HepG2 (cell line): ENCODE measurements around the gene PDE1C. TPM values are rescaled to one million over a fixed set of nuclear protein-coding genes. Genes with fewer than 3 reads are reported as not detected.

Source experiments
- ATAC-seq: fragments of 200-7000 bp; cut with Tn5 transposase; 3 replicates; pipeline ENCODE4 v1.9.1; 2020; ENCODE audit warnings: mild to moderate bottlenecking, moderate library complexity
- BruUV-seq: library from RNA; stranded (reverse); fragments of 400-500 nt; replicated peaks from 2 replicates; lab custom pipeline; 2021; lab: Mats Ljungman, UMichigan
- CTCF ChIA-PET: fragments of 300-600 bp; formaldehyde crosslinking; extraction: SDS; loops from one replicate; lab custom pipeline; 2021; ENCODE audit warnings: low total read pairs, inconsistent platforms, low intra/inter-chr PET ratio; lab: Yijun Ruan, JAX
- POLR2A ChIA-PET: fragments of 350-600 bp; sonication (Branson Sonifier 250); formaldehyde crosslinking; loops from one replicate; lab custom pipeline; 2020; ENCODE audit warnings: antibody characterized with exemption, inconsistent platforms; lab: Yijun Ruan, JAX
- DNase-seq: peaks from one replicate; pipeline ENCODE4 v3.0.0-alpha.2; 2015; ENCODE audit warnings: low spot score
- FAIRE-seq: peaks from 3 replicates; lab custom pipeline; 2011; peaks lifted over from hg19 to GRCh38; lab: Jason Lieb, UNC
- H2AFZ ChIP-seq: one replicate; pipeline ENCODE4 v1.6.1; 2011; ENCODE audit warnings: low read length, inconsistent platforms
- H3K27ac ChIP-seq: fragments of 300-600 bp; 3 replicates; pipeline ENCODE4 v1.8.0; 2011; ENCODE audit warnings: mixed run types, mild to moderate bottlenecking, mixed read lengths, low read length, inconsistent platforms; ENCODE audit not compliant: insufficient read depth; ENCODE audit errors: extremely low read length
- H3K27me3 ChIP-seq, 2 experiments: fragments of 200-600 bp in 1 of 2; 2 replicates in 1 of 2; 3 replicates in 1 of 2; pipeline versions ENCODE4 v1.6.0 to v1.8.0; 2011; ENCODE audit warnings: low read length in 2 of 2, mild to moderate bottlenecking in 2 of 2, moderate library complexity in 2 of 2, inconsistent platforms in 1 of 2; ENCODE audit not compliant: insufficient read depth in 2 of 2, control insufficient read depth in 1 of 2
- H3K36me3 ChIP-seq, 2 experiments: fragments of 200-600 bp in 1 of 2; replicated peaks in 1 of 2; 2 replicates in 1 of 2; 3 replicates in 1 of 2; pipeline versions ENCODE4 v1.5.1 to v1.8.0; 2011; ENCODE audit warnings: low read length in 2 of 2, inconsistent platforms in 1 of 2; ENCODE audit not compliant: insufficient read depth in 2 of 2, control insufficient read depth in 1 of 2
- H3K4me1 ChIP-seq: 2 replicates; pipeline ENCODE4 v1.5.1; 2012; ENCODE audit warnings: low read length, inconsistent platforms; ENCODE audit not compliant: insufficient read depth
- H3K4me2 ChIP-seq: 2 replicates; pipeline ENCODE4 v1.6.0; 2011; ENCODE audit warnings: low read depth, low read length, inconsistent platforms
- H3K4me3 ChIP-seq, 3 experiments: fragments of 200-600 bp in 1 of 3; sonication (generic), shearing (Covaris generic) in 1 of 3; replicated peaks in 1 of 3; 2 replicates each; pipeline ENCODE4 v1.5.1; 2011 to 2016; ENCODE audit warnings: low read length in 3 of 3, inconsistent platforms in 2 of 3, low read depth in 2 of 3, mild to moderate bottlenecking in 2 of 3, control low read depth in 1 of 3, mixed read lengths in 1 of 3; ENCODE audit not compliant: insufficient read depth in 1 of 3
- H3K79me2 ChIP-seq: one replicate; pipeline ENCODE4 v1.6.1; 2011; ENCODE audit warnings: low read length, inconsistent platforms; ENCODE audit not compliant: insufficient read depth
- H3K9ac ChIP-seq: 2 replicates; pipeline ENCODE4 v1.6.0; 2011; ENCODE audit warnings: mild to moderate bottlenecking, low read depth, low read length, inconsistent platforms; ENCODE audit not compliant: insufficient read depth
- H3K9me3 ChIP-seq: 2 replicates; pipeline ENCODE4 v1.5.1; 2012; ENCODE audit warnings: mild to moderate bottlenecking, low read length
- H4K20me1 ChIP-seq: 2 replicates; pipeline ENCODE4 v1.6.0; 2011; ENCODE audit warnings: inconsistent platforms, mild to moderate bottlenecking, low read length, moderate library complexity; ENCODE audit not compliant: insufficient read depth
- ARID2 ChIP-seq: sonication (generic); formaldehyde crosslinking; IDR thresholded peaks from 2 replicates; pipeline ENCODE4 v1.8.1; 2022; ENCODE audit warnings: mild to moderate bottlenecking, missing genetic modification reagents, borderline replicate concordance
- BHLHE40 ChIP-seq: IDR thresholded peaks from 2 replicates; pipeline ENCODE4 v1.6.1; 2011; ENCODE audit warnings: low read length, improper control_type of control experiment
- NCOA1 ChIP-seq: sonication (generic); formaldehyde crosslinking; IDR thresholded peaks from 2 replicates; pipeline ENCODE4 v1.9.0; 2021; ENCODE audit warnings: missing genetic modification reagents
- NFIB ChIP-seq: sonication (generic); formaldehyde crosslinking; IDR thresholded peaks from 2 replicates; pipeline ENCODE4 v1.9.0; 2021; ENCODE audit warnings: missing genetic modification reagents, mild to moderate bottlenecking, borderline replicate concordance
- SAP130 ChIP-seq: IDR thresholded peaks from 2 replicates; pipeline ENCODE4 v1.6.1; 2016; ENCODE audit warnings: low read depth
- ZBTB37 ChIP-seq: sonication (generic); formaldehyde crosslinking; IDR thresholded peaks from 2 replicates; pipeline ENCODE4 v1.4.0; 2020; ENCODE audit warnings: mild to moderate bottlenecking, missing genetic modification reagents
- ZNF33A ChIP-seq: sonication (generic); formaldehyde crosslinking; IDR thresholded peaks from 2 replicates; pipeline ENCODE4 v1.5.1; 2020; ENCODE audit warnings: missing genetic modification reagents, mild to moderate bottlenecking, moderate library complexity, borderline replicate concordance
- ZNF34 ChIP-seq: sonication (generic); formaldehyde crosslinking; IDR thresholded peaks from 2 replicates; pipeline ENCODE4 v1.4.0; 2020; ENCODE audit warnings: mild to moderate bottlenecking, missing genetic modification reagents, borderline replicate concordance
- ZNF652 ChIP-seq: IDR thresholded peaks from 2 replicates; pipeline ENCODE4 v1.6.1; 2016; ENCODE audit warnings: low read depth, borderline replicate concordance
- WGBS: methylation state at CpG from one replicate; pipeline ENCODE4 v1.1.6; 2017; ENCODE audit warnings: low lambda C conversion rate; 5-methylcytosine and 5-hydroxymethylcytosine counted together
- in situ Hi-C: cut with HindIII; loops from 2 replicates; pipeline ENCODE4 v1.10.0; 2017; ENCODE audit warnings: low pct_unique_long_range_greater_than_20kb; ENCODE audit not compliant: extremely low pct_ligation_motif_present
- intact Hi-C: fragments of 100-400 bp; cut with micrococcal nuclease; formaldehyde crosslinking; loops from one replicate; pipeline ENCODE4 v1.10.0; 2022; ENCODE audit not compliant: unreplicated experiment
- polyA plus RNA-seq, 8 experiments: library from polyadenylated mRNA; depleted of rRNA in 3 of 8; stranded (reverse) in 7 of 8; unstranded in 1 of 8; fragments of >200 nt; fragmentation: Illumina TruSeq in 4 of 8; extraction: Trizol in 4 of 8; gene quantifications; 2 replicates each; pipeline versions ENCODE4 v1.2.1 to v1.2.3, GENCODE V29; 2011 to 2016; ENCODE audit warnings: low read depth in 4 of 8, missing spikeins in 1 of 8, mixed read lengths in 1 of 8; ENCODE audit not compliant: insufficient read depth in 1 of 8
- total RNA-seq, 5 experiments: library from RNA; depleted of rRNA; stranded (reverse); fragments of >200 nt; fragmentation: Illumina TruSeq; extraction: Trizol; gene quantifications; 2 replicates each; pipeline ENCODE4 v1.2.3, GENCODE V29; 2016; ENCODE audit warnings: low read depth in 1 of 5
- TF ChIP-seq, protein P1 (sequence below): sonication (generic); formaldehyde crosslinking; IDR thresholded peaks from 2 replicates; pipeline ENCODE4 v1.4.0; 2020; ENCODE audit warnings: low read depth, missing genetic modification reagents

Gene PDE1C
- total and polyA plus RNA-seq, 2 of the 13 experiments (the other 11 are each of a cell fraction or from before 2014, with no cell fraction given): not detected

GRCh38 chr7:31892099-31892829 is 177.9 kb downstream of the PDE1C start (continued):
- no peak for TF ChIP-seq ZNF33A (CRISPR knock-in tag)
- no peak for TF ChIP-seq ZNF34 (CRISPR knock-in tag)
- TF ChIP-seq ARID2 (CRISPR knock-in tag): no peak
- no peak for TF ChIP-seq NCOA1 (CRISPR knock-in tag)
- TF ChIP-seq SAP130: no peak

DNA sequence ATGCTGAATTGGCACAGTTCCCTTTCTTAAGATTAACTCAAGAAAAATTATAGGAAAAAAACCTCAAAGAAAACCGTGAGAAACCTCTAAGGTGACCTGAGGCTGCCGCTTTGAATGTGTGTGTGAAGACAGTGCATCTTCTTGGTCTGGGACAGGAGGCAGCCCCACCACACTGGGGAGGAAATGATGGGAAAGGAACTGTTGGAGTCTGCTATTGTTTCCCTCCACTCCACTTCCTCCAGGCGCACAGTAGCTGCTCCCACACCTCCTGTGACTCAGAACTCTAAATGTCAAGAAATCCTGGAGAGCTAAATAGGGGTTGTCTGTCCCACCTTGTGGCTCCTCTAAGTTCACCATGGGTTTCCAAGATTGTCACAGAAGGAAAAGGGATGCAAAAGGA is 179.4 kb downstream of the PDE1C start:
- no peak overlapping the region for H3K4me2 ChIP-seq
- H3K9me3 ChIP-seq: peaks cover 8% of the 10 kb centered on the region; the same call in 1 of the 2 replicates
- no peak overlapping the region for H3K27ac ChIP-seq
- intact Hi-C loops (no loop called here), in situ Hi-C loops (no loop called here)
- 2% methylated on average over 3 of the region's 3 CpGs for WGBS
- no peak overlapping the region for H3K4me3 ChIP-seq
- FAIRE-seq (no peak), ATAC-seq (no peak), DNase-seq (no peak)
- no TSS peak for BruUV-seq
- TF ChIP-seq, protein P1, sequence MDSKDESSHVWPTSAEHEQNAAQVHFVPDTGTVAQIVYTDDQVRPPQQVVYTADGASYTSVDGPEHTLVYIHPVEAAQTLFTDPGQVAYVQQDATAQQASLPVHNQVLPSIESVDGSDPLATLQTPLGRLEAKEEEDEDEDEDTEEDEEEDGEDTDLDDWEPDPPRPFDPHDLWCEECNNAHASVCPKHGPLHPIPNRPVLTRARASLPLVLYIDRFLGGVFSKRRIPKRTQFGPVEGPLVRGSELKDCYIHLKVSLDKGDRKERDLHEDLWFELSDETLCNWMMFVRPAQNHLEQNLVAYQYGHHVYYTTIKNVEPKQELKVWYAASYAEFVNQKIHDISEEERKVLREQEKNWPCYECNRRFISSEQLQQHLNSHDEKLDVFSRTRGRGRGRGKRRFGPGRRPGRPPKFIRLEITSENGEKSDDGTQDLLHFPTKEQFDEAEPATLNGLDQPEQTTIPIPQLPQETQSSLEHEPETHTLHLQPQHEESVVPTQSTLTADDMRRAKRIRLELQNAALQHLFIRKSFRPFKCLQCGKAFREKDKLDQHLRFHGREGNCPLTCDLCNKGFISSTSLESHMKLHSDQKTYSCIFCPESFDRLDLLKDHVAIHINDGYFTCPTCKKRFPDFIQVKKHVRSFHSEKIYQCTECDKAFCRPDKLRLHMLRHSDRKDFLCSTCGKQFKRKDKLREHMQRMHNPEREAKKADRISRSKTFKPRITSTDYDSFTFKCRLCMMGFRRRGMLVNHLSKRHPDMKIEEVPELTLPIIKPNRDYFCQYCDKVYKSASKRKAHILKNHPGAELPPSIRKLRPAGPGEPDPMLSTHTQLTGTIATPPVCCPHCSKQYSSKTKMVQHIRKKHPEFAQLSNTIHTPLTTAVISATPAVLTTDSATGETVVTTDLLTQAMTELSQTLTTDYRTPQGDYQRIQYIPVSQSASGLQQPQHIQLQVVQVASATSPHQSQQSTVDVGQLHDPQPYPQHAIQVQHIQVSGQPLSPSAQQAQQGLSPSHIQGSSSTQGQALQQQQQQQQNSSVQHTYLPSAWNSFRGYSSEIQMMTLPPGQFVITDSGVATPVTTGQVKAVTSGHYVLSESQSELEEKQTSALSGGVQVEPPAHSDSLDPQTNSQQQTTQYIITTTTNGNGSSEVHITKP (CRISPR knock-in tag): no peak
- TF ChIP-seq ZBTB37 (CRISPR knock-in tag): no peak
- TF ChIP-seq BHLHE40: no peak
- TF ChIP-seq ZNF652: no peak
- TF ChIP-seq NFIB (CRISPR knock-in tag): no peak
- H3K27me3 ChIP-seq: no peaks in the 10 kb centered on the region
- no peaks in the 10 kb centered on the region for H3K36me3 ChIP-seq
- no peaks in the 10 kb centered on the region for H4K20me1 ChIP-seq
- no peaks in the 10 kb centered on the region for H3K79me2 ChIP-seq
- ChIA-PET CTCF (no interaction called here), POLR2A (no interaction called here)
- H3K9ac ChIP-seq: no peak overlapping the region
- H2AFZ ChIP-seq: no peak overlapping the region
- H3K4me1 ChIP-seq: no peaks in the 10 kb centered on the region
